ENCODE results near the gene EXOC8. TPM values are rescaled to one million over a fixed set of nuclear protein-coding genes. Genes with fewer than 3 reads are reported as not detected.
A peak's percentile ranks its signal among the peaks of the same experiment; 100 is the strongest.

EXOC8 gene
- total RNA-seq, 2 donors from 2014 or later = 15.5 to 18.2 TPM

GRCh38 chr1:231337043-231337471 is 595 bp downstream of the EXOC8 start:
- Mint-ChIP-seq H3K9me3 (no peaks in the 10 kb centered on the region), H3K4me3 (peak overlapping the region; percentile 98), H3K27me3 (no peaks in the 10 kb centered on the region), H3K27ac (peak overlapping the region; percentile 98), H3K36me3 (ENCODE audit: low read depth) (peaks cover 76% of the 10 kb centered on the region), H3K4me1 (peaks cover 30% of the 10 kb centered on the region)
- ATAC-seq (replicated peaks) = peak; percentile 1

- ATAC-seq (replicated peaks) = no peak
- H3K9me3 Mint-ChIP-seq = no peaks in the 10 kb centered on the region
- no peaks in the 10 kb centered on the region for H3K27me3 Mint-ChIP-seq
- H3K27ac Mint-ChIP-seq = peak overlapping the region; percentile 98
- H3K4me3 Mint-ChIP-seq = peak overlapping the region; percentile 98
- H3K4me1 Mint-ChIP-seq = peaks cover 30% of the 10 kb centered on the region
- peaks cover 77% of the 10 kb centered on the region for H3K36me3 Mint-ChIP-seq (ENCODE audit: low read depth)
These were observed 1.7 kb downstream of the EXOC8 start for GRCh38 chr1:231335663-231336602.

- Mint-ChIP-seq H3K4me1 (peaks cover 24% of the 10 kb centered on the region), H3K9me3 (no peaks in the 10 kb centered on the region), H3K27me3 (no peaks in the 10 kb centered on the region), H3K36me3 (ENCODE audit: low read depth) (peaks cover 70% of the 10 kb centered on the region), H3K27ac (no peak overlapping the region), H3K4me3 (peak overlapping the region; percentile 98)
- no peak for ATAC-seq (replicated peaks)
These were observed 2.7 kb downstream of the EXOC8 start for GRCh38 chr1:231334952-231335351.

GRCh38 chr1:231334079-231334666 is 3.5 kb downstream of the EXOC8 start:
- Mint-ChIP-seq H3K4me1 (peaks cover 20% of the 10 kb centered on the region), H3K4me3 (peak overlapping the region; percentile 98), H3K27me3 (no peaks in the 10 kb centered on the region), H3K9me3 (no peaks in the 10 kb centered on the region), H3K27ac (peak overlapping the region; percentile 48), H3K36me3 (ENCODE audit: low read depth) (peaks cover 70% of the 10 kb centered on the region)
- ATAC-seq (replicated peaks) = no peak

- Mint-ChIP-seq H3K4me1 (peaks cover 19% of the 10 kb centered on the region), H3K9me3 (no peaks in the 10 kb centered on the region), H3K27ac (no peak overlapping the region), H3K4me3 (peak overlapping the region; percentile 98), H3K36me3 (ENCODE audit: low read depth) (peaks cover 63% of the 10 kb centered on the region), H3K27me3 (no peaks in the 10 kb centered on the region)
- ATAC-seq (replicated peaks) = no peak
These were observed 4.9 kb downstream of the EXOC8 start for GRCh38 chr1:231332761-231333160.

GRCh38 chr1:231329483-231329882 is 8.2 kb downstream of the EXOC8 start:
- peaks cover 6% of the 10 kb centered on the region for H3K4me1 Mint-ChIP-seq
- H3K36me3 Mint-ChIP-seq (ENCODE audit: low read depth) = peaks cover 33% of the 10 kb centered on the region
- H3K4me3 Mint-ChIP-seq = no peak overlapping the region

GRCh38 chr1:231327617-231328016 is 10.0 kb downstream of the EXOC8 start:
- peaks cover 14% of the 10 kb centered on the region for H3K36me3 Mint-ChIP-seq (ENCODE audit: low read depth)
- no peak for ATAC-seq (replicated peaks)
- H3K27me3 Mint-ChIP-seq = no peaks in the 10 kb centered on the region
- no peak overlapping the region for H3K27ac Mint-ChIP-seq
- no peaks in the 10 kb centered on the region for H3K4me1 Mint-ChIP-seq
- H3K4me3 Mint-ChIP-seq = no peak overlapping the region
- no peaks in the 10 kb centered on the region for H3K9me3 Mint-ChIP-seq

More at GRCh38 chr1:231329483-231329882, 8.2 kb downstream of the EXOC8 start:
- no peaks in the 10 kb centered on the region for H3K27me3 Mint-ChIP-seq
- H3K27ac Mint-ChIP-seq = no peak overlapping the region
- ATAC-seq (replicated peaks) = no peak
- no peaks in the 10 kb centered on the region for H3K9me3 Mint-ChIP-seq

GRCh38 chr1:231326248-231326647 is 11.4 kb downstream of the EXOC8 start:
- H3K36me3 Mint-ChIP-seq (ENCODE audit: low read depth) = peaks cover 2% of the 10 kb centered on the region
- no peaks in the 10 kb centered on the region for H3K9me3 Mint-ChIP-seq
- no peak for ATAC-seq (replicated peaks)
- H3K27me3 Mint-ChIP-seq = no peaks in the 10 kb centered on the region
- no peaks in the 10 kb centered on the region for H3K4me1 Mint-ChIP-seq
- H3K4me3 Mint-ChIP-seq = no peak overlapping the region
- no peak overlapping the region for H3K27ac Mint-ChIP-seq

- Mint-ChIP-seq H3K27ac (no peak overlapping the region), H3K4me1 (no peaks in the 10 kb centered on the region), H3K9me3 (no peaks in the 10 kb centered on the region), H3K36me3 (ENCODE audit: low read depth) (no peaks in the 10 kb centered on the region), H3K4me3 (no peak overlapping the region), H3K27me3 (no peaks in the 10 kb centered on the region)
- ATAC-seq (replicated peaks) = no peak
These were observed 13.0 kb downstream of the EXOC8 start for GRCh38 chr1:231324660-231325059.

- Mint-ChIP-seq H3K27me3 (no peaks in the 10 kb centered on the region), H3K4me3 (no peak overlapping the region), H3K27ac (no peak overlapping the region), H3K4me1 (no peaks in the 10 kb centered on the region), H3K36me3 (ENCODE audit: low read depth) (no peaks in the 10 kb centered on the region), H3K9me3 (no peaks in the 10 kb centered on the region)
- ATAC-seq (replicated peaks) = no peak
These were observed 14.6 kb downstream of the EXOC8 start for GRCh38 chr1:231322880-231323530.

- no peaks in the 10 kb centered on the region for H3K4me1 Mint-ChIP-seq
- H3K27me3 Mint-ChIP-seq = no peaks in the 10 kb centered on the region
- no peak for ATAC-seq (replicated peaks)
- H3K27ac Mint-ChIP-seq = no peak overlapping the region
- no peaks in the 10 kb centered on the region for H3K9me3 Mint-ChIP-seq
- no peak overlapping the region for H3K4me3 Mint-ChIP-seq
- H3K36me3 Mint-ChIP-seq (ENCODE audit: low read depth) = no peaks in the 10 kb centered on the region
These were observed 18.6 kb downstream of the EXOC8 start for GRCh38 chr1:231319080-231319479.

- Mint-ChIP-seq H3K9me3 (no peaks in the 10 kb centered on the region), H3K4me1 (no peaks in the 10 kb centered on the region), H3K27me3 (no peaks in the 10 kb centered on the region), H3K4me3 (no peak overlapping the region), H3K27ac (no peak overlapping the region), H3K36me3 (ENCODE audit: low read depth) (no peaks in the 10 kb centered on the region)
- no peak for ATAC-seq (replicated peaks)
These were observed 19.1 kb downstream of the EXOC8 start for GRCh38 chr1:231318568-231318967.

- H3K27me3 Mint-ChIP-seq = no peaks in the 10 kb centered on the region
- H3K4me1 Mint-ChIP-seq = no peaks in the 10 kb centered on the region
- no peak for ATAC-seq (replicated peaks)
- no peaks in the 10 kb centered on the region for H3K36me3 Mint-ChIP-seq (ENCODE audit: low read depth)
- H3K4me3 Mint-ChIP-seq = no peak overlapping the region
- no peak overlapping the region for H3K27ac Mint-ChIP-seq
- no peaks in the 10 kb centered on the region for H3K9me3 Mint-ChIP-seq
These were observed 19.7 kb downstream of the EXOC8 start for GRCh38 chr1:231318015-231318355.

GRCh38 chr1:231317306-231318014 is 20.2 kb downstream of the EXOC8 start:
- Mint-ChIP-seq H3K4me1 (no peaks in the 10 kb centered on the region), H3K9me3 (no peaks in the 10 kb centered on the region), H3K4me3 (no peak overlapping the region), H3K27me3 (no peaks in the 10 kb centered on the region), H3K27ac (no peak overlapping the region), H3K36me3 (ENCODE audit: low read depth) (no peaks in the 10 kb centered on the region)
- ATAC-seq (replicated peaks) = no peak
